Renal pelvis (tissue), 4 donors: ENCODE measurements around the gene ARHGAP15. TPM values are rescaled to one million over a fixed set of nuclear protein-coding genes. Genes with fewer than 3 reads are reported as not detected.

ENCODE experiments used
- DNase-seq: peaks from one replicate; pipeline ENCODE4 v3.0.0-alpha.2; 2013
- polyA plus RNA-seq, 3 donors: library from polyadenylated mRNA; unstranded; fragments of 120-200 nt; gene quantifications; one replicate each; pipeline ENCODE4 v1.2.1, GENCODE V29; 2013; ENCODE audit not compliant: insufficient read length in 3 of 3

ARHGAP15 gene
- polyA plus RNA-seq, 3 donors, result 3.9 to 4.5 (median 4.3) TPM

DNA sequence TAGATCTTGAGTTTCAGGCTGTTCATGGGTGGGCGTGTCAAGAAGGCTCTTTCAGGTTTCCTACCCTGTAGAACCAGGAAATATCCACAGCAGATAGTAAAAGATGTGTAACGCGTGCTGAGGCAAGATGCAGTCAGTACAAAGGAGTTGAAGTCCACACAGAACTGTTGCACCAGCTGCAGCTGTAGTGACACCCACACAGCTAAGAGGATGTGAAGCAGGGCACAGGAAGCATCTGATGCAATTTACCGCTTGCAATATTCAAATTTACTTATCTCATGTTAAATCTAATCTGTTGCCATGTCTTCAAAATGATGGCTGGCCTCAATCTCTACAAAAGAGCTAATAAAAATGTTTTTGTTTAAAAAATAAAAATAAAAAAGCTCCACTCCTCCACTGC, 132.8 kb downstream of the ARHGAP15 start:
- DNase-seq, result no peak

DNA sequence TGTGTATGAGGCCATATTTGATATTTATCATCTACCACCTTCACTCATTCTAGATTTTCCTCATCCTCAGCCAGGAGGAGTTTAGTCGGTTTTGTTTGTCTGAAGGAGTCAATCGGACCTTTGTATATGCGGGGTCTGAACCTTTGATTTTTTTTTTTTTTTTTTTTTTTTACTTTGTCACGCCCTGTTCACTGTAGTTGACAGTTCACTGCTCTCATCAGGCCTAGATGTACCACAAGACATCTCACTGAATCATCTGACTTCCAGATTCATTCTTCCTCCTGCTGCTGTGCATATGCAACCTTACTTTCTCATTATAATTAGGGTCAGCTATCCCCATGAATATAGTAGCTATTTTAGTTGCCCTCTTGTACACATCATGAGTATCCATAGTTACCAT, 133.2 kb downstream of the ARHGAP15 start:
- no peak for DNase-seq

DNA sequence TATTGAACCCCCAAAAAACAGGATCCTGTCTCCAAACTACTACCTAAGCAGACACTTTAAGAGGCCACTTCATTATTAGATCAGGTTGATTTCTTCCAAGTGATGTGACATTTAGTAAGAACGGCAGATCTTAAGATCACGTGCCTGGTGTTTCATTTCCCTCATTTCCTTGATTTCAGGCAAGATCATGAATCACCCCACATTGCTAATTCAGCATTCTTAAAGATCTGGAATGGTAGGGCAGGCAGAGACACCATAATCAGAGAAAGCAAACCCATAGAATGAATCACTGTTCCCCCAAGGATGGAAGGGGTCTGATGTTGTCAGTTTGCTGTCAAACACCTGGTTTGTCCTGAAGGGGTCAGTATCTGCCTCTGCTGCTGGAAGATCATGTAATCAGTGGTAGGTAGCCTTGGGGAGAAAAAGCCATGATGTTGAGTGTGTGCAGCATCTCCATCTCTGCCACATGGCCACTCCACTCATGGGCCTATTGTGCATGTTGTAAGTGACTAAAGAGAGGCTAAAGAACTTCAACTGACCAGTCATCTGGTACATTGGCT, 133.9 kb downstream of the ARHGAP15 start:
- no peak for DNase-seq

DNA sequence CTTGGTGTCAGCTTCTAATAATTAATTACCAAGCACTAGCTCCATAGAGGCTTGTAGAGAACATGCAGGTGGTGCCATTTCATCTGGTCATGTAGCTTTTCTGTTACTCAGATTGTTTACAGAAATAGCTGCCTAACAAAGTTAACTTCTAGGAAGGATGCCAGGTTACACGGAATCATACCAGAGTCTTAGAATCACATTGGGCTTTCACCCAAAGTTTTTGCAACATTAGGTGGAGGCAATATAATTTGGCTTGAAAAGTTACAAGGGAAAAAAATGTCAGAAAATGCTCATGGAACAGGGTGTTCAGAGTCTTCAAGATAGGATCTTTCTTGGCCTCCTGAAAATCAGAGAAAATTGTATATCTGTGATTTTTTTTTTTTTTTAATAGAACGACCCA, 135.6 kb downstream of the ARHGAP15 start:
- DNase-seq, result no peak

DNA sequence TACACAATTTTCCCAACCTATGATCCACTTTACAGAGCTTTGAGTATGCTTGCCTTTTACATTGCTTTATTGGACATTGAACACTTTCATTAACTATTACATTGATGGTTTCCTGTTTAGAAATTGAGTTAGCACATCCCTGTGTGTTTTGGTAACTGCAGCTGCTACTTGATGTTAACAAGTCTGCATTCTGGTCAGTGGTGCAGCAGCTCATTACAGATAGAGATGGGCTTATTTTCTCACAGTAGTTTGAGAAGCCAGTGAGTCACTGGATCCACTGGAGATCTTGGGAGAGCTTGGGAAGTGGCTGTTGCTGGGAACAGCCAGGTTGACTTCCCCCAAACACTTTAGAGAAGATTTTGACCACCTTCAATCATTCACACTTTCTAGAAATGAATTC, 150.5 kb downstream of the ARHGAP15 start:
- DNase-seq, result no peak

DNA sequence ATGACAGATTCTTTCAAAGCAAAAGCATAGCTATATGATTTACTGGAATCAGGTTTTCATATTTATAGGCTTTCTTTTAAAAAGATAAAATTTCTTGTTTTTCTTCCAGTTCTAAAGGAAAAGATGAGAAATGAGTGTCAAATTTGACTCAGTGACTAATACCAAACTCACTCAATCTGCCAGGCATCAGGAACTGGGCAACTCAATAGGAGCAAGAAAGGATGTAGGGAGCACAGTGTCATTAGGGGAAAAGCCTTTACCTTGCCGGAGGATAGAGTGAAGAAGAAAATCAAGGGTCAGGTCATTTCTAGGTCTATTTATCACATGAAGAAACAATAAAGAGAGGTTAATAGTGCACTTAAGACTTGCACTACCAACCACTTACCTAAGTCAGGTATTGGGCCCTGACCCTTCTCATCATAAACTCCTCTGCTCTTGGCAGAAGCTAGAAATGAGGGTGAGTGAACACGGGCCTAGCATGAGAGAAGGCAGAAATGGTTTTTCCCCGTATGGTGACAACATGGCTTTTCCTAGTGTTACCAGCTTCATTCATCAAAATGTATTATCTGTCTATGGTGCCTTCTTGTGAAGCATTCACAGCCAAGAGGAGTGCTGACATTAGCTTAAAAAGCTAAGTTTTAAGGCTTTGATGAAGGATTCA, 151.0 kb downstream of the ARHGAP15 start:
- no peak for DNase-seq

DNA sequence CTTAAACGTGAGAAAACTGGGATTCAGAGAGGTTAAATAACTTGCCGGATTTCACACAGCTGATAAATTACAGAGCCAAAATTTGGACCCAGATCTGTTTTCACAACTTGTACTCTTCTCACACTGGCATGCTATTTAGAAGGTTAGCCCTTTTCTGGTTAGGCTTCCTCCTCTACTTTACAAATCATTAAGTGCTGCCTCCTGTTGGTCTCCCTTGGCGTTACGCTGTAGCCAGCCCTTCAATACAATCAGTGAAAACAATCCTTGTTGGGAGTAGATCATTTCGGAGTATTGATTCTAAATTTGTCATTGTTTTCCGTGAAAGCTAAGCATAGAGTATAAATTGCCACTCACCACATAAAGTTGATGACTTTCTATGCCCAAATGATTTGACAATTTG, 153.5 kb downstream of the ARHGAP15 start:
- DNase-seq, result no peak

DNA sequence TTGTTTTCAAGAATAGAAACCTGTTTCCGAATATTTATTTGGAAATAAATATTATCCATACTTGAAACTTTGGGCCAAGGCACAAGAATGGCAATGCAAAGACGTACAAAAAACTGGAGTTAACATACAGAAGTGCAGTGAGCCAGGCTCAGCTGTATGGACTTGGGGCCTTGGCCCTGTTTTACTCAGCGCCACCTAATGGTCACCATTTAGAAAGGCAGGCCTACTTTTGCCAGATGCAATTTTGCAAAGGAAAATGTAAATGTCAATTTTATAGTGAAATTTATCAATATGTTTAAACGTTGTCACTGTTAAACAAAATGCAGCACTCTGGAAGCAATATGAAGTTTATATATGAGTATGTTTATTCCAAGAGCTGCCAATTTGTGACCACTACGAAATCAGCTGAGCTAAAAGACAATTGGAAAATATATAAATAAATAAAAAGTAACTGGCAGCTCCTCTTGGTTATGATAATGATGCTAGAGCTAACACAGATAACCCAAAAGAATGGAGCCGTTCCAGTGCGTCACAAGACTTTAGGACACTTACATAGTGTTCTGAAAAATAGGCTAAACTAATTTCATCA, 155.0 kb downstream of the ARHGAP15 start:
- no peak for DNase-seq

DNA sequence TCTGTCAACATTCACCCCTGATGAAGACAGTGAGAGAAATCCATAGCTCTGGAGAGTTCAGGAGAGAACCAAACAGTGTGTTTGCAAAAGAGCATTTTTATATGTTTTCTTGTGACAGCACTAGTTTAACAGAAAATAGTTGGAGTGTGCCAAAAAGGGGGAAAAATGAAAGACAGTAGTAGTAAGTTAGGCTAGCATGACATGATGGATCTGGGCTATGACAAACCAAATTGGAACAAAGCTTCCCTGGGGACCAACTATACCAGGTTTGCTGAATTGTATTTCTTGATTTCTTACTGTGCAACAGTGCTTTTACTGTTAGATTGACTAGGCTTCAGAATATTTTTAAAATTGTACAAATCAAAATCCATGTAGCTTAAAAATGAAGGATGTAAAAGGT, 159.8 kb downstream of the ARHGAP15 start:
- no peak for DNase-seq

DNA sequence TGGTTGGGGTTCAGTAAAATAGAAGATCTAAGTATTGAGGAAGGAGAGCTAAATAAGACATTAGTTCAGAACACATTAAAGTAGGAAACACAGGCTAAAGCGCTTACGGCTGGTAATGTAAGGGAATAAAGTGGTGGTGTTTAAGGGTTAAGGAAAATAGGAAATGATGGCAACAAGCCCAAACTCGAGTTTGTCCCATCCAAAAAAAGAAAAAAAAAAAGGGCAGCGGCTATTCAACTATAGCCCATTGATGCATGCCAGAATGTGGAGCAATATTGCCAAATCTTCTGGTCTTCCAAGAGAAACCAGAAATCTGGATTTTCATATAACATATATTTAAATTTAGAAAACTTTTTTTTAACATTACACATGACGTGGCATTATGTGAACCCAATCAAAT, 161.0 kb downstream of the ARHGAP15 start:
- DNase-seq, result no peak

DNA sequence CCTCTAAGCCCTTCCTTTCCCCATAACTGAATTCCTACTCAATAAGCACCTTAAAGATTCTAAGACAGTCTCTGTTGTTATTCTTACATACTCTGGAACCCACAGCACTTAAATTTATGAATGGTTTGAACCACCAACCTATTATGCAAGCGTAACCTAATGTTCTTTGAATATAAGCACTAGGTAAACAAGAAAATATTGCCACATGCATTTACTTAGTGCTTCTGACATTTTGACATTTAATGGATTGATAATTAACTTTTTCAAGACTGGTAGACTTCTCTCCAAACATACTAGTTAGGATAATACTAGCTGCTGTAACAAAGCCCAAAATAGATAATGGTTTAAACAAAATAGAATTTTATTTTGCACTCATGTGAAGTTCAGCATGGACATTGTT, 164.8 kb downstream of the ARHGAP15 start:
- no peak for DNase-seq

DNA sequence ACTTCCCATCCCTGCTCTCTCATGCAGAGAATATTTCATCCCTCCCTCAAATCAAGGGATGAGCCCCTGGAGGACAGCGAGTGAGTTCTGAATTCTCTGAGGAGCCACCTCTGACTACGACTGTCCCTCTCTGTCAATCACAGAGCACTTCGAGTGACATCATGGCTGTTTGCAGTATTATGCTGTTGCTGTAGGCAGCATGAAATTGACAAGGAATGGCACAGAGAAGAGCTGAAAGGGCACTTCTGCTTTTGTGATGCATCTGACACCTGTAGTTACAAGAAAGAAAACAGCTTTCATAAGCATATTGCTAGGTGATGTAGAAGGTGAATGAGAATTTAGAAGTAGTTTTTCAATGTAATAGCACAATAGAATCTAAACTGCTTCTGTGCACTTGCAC, 166.9 kb downstream of the ARHGAP15 start:
- DNase-seq, result no peak

DNA sequence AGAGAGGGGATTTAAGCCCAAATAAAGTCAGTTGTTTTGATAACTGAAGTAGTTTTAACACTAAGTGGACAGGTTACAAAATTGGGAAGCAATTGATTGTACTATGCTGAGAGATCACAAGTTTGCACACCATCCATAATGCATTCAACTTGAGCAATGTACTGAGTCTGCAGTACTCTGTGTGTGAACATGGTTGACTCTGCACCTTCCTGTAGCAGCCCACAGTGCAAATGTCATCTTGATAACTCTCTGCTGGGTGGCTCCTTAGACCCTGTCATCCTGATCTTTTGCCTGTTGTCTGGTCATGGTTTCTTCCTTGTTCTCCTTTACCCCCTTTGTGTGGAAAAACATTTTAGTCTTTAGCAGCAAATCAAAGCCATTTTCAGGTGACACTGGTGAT, 168.0 kb downstream of the ARHGAP15 start:
- DNase-seq, result no peak

DNA sequence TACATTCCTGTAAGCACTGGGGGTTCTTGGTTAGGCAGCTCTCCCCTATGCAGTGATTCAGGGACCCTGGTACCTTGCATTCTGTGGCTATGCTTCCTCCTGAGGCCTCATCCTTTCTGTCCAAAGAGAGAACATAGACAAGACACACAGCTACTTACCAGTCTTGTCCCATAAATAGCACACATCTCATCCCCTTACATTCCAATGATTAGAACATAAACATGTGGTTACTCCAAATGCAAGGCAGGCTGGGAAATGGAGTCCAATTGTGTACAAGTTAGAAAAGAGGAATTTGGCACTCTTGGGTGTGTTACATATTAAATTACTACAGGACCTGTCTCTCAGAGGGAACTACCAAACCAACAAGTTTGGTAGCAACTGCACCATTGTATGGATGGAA, 171.3 kb downstream of the ARHGAP15 start:
- no peak for DNase-seq

DNA sequence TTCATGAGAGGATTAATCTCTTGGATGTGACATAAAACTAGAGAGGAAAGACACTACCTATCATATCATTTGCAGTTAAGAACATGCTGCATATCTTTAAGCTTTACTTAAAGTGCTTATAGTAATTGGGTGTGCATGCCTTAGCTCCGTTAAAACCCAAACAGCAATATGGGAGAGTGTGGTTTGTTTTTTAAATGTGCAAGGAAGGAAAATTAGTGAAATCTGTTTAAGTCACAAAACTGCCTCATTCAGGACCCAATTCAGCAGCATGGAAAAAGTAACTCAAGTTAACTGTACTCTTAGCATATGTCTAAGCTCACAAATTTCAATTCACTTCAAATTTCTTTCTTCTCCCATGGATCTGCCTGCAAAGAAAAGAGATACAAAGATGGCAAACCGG, 182.2 kb downstream of the ARHGAP15 start:
- DNase-seq, result no peak

DNA sequence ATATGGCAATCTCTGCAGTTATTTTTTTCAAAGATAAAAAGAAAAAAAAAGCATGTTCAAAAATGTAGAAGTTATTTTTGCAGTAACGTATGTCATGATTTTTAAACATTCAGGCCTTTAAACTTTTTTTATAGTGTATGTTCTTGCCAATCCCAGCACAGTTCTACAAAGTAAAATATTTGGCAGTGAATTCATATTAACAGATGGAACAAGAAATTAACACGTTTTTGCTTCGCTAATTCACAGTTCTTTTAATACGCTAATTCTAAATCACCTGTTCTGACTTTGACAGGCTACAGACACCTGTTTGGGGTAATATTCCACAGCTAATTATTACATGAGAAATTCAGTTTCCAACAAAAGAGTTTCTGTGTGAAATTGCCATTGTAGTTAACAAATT, 183.2 kb downstream of the ARHGAP15 start:
- DNase-seq, result no peak

DNA sequence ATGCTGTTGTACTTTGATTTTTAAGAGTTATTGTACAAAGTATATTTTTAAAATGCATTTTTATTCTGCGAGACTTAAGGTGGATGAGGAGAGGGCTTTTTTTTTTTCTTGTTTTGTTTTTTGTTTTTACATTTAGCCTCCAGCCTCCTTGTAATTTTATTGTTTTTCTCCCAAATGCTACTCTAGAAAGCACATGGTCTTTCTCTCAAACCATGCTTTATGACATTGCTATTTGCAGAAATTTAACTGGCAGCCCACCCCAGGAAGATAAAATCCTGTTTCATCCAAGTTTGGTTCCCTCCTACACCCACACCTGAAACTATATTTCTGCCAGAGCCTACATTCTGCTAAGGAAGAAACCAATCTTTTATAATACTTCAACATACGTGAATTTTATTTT, 184.6 kb downstream of the ARHGAP15 start:
- no peak for DNase-seq

DNA sequence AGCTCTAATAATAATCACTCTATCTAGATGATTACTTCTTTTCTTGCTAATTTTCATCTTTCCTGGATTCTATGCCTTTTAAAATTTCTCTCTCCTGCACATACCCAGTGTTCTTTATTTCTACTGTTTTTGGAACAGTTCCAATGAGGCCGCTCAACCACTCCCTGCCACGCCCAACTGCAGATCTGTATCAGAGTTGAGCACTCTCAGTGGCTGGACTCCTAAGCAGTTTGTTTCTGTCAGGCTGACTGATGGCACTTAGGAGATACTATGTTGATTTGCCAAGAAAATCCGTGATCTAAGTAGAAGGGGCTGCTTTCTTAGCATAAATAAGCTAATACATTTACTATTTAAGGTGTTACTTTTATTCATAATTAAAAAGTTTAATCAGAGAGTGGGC, 192.8 kb downstream of the ARHGAP15 start:
- DNase-seq, result no peak

DNA sequence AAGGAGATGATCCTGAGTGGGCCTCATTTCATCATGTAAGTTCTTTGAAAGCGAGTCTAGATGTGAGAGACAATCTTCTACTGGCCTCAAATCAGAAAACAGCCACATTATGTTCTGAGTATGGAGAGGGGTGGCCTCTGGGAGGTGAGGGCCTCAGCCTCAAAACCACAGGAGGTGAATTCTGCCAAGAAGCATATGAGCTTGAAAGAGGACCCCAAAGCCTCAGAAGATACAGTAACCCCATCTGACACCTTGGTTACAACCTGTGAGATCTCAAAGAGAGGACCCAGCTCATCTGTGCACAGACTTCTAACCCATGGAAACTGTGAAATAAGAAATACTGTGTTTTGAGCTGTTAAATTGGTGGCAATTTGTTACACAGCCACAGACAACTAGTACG, 200.1 kb downstream of the ARHGAP15 start:
- no peak for DNase-seq

DNA sequence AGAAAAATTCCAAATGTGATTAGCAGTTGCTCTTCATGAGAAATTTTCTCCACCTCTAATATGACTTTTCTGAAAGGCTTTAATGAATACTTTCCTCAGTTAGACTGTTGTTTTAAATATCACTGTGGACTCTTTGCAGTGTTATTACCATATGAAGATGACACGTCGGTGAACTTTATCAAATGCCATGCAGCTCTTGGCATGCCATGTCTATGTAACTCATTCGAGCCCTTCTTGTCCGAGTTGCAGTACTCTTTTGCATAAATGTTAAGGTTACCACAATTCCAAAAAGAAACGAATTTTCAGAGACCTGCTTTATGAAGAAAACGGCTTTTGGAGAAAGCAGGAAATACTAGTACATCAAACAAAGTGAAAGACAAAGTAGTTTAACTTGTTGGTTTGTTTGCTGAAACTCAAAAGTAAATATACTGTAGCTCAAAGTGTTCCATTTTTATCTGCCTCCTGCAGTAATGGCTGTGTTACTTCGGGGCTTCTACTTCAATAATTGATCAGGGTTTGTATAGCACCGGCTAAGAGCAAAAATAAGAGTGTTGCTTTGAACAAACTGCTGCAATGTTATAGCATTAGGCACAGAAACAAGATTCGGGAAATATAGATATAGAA, 204.1 kb downstream of the ARHGAP15 start:
- no peak for DNase-seq

DNA sequence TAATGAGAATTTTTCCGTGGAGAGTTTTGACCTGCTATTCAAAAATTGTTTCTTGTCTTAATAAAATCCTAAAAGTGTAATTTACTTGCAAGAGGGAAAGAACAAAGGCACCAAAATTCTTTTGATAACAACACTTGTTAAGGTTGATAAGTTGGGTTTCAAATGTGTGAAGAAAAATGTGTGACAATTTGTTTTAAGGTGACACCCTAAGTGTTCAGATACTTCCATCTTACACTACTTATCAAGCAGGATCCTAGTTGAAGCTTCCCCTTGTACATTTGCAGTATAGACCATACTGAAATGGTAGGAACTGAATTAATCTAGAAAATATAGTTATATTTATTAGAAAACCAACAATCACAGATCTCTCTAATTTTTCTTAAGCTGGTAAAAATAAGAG, 204.6 kb downstream of the ARHGAP15 start:
- DNase-seq, result no peak

DNA sequence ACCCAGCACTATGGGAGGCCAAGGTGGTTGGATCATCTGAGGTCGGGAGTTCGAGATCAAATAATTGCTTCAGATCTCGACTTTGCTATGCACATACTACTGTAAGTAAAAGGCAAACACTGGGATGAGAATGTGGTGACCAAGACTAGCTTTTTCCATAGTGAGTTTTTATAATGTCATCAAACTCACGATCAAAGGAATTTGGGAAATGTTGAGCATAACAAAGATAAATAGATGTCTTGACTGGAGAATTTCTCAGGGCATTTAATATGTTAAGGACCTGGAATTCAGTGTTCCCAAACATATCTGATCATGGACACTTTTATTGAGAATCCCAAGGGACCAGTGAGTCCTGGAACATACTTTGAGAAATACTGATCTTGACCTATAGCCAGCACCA, 205.6 kb downstream of the ARHGAP15 start:
- DNase-seq, result no peak

DNA sequence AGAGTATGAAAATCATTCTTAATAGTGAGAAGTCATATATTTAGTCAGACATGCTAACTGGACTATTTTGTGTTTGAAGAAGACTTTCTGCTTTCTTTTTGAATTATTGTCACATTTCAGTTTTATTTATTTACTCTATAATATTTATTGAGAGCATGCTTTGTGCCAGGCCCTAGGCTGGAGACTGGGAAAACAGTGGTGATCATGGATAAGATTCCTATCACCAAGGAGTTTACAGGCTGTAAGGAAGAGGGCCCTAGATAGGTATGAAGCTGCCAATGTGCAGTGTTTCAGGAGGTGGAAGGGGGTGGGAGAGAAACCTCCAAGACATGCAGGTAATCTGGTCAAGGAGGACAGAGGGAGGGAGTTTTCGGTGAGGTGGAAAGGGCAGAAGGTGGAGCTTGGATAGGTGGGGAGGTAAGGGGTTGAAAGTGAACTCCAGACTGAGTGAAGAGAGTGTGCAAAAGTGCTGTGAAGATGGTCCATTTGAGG, 207.5 kb downstream of the ARHGAP15 start:
- DNase-seq, result no peak
